Stimulated activated CD8-positive, alpha-beta memory T cell treated with anti-CD3 and anti-CD28 coated beads, Interleukin-15, amount 100 ng/mL, for 4 hours (primary cell): ENCODE data around the gene ZNF692.
"Not testable (repeated sequence)": the region's sequence is repeated elsewhere in the genome, so short reads cannot be mapped to it uniquely, and the experiment has no call there.

Experiments
- DNase-seq, 2 donors: peaks; one replicate each; pipeline ENCODE4 v3.0.0-alpha.2; 2020; ENCODE audit warnings: low read depth in 2 of 2

Gene ZNF692

DNA sequence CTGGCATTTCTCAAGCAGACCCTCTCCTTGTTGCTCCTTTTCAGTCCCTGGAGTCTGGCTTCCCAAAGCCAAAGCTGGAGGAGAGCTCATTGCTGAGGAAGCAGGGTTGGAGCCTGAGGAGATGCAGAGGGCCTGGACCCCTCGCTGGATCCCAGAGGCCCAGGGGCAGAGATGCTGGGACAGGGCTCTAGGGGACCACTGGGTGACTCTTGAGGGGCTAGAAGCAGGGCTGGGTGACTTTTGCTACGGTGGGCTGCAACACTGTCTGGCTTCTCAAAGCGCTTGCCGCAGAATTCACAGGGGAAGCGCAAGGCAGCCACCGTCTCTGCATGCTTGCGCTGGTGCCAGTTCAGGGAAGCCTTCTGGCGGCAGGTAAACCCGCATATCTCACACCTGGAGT lies 8.8 kb downstream of the ZNF692 start:
- no peak for DNase-seq

DNA sequence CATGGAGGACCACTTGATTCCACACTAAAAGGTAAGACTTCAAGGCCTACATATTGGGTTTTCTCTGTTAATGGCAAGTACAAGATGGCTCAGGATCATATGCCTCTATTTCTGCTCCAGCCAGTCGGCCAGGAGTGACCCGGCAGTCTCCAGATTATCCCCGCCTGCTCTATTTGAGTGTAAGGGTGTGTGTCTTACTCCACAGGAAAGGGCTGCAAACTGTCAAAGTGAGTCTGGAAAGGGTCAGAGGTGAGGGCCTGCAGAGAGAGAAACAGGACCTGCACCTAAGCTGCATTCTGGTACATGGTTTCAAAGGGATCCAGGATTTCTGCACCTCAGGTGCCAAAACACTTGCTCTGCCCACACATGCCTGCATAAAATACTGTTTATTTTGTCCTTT lies 9.2 kb downstream of the ZNF692 start:
- no peak for DNase-seq

- DNase-seq, result no peak
Observed at GRCh38 chr1:248849152-248849551, 9.7 kb downstream of the ZNF692 start.

GRCh38 chr1:248848602-248849001 lies 10.3 kb downstream of the ZNF692 start:
- no peak for DNase-seq

- no peak for DNase-seq
Observed at GRCh38 chr1:248847956-248848561, 10.8 kb downstream of the ZNF692 start.

DNA sequence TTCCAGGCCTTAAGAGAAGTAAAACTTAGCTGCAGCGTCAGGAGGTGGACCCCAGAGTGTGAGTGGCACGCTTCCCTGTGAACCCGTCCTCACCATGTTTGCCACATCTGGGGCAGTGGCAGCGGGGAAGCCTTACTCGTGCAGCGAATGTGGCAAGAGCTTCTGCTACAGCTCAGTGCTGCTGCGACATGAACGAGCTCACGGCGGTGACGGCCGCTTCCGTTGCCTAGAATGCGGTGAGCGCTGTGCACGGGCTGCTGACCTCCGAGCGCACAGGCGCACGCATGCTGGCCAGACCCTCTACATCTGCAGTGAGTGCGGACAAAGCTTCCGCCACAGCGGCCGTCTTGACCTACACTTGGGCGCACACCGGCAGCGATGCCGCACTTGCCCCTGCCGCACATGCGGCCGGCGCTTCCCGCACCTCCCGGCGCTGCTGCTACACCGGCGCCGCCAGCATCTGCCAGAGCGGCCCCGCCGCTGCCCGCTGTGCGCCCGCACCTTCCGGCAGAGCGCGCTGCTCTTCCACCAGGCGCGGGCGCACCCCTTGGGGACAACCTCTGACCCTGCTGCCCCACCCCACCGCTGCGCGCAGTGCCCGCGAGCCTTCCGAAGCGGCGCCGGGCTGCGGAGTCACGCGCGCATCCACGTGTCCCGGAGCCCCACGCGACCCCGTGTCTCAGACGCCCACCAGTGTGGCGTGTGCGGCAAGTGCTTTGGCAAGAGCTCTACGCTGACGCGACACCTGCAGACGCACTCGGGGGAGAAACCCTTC lies 11.5 kb downstream of the ZNF692 start:
- no peak for DNase-seq

DNA sequence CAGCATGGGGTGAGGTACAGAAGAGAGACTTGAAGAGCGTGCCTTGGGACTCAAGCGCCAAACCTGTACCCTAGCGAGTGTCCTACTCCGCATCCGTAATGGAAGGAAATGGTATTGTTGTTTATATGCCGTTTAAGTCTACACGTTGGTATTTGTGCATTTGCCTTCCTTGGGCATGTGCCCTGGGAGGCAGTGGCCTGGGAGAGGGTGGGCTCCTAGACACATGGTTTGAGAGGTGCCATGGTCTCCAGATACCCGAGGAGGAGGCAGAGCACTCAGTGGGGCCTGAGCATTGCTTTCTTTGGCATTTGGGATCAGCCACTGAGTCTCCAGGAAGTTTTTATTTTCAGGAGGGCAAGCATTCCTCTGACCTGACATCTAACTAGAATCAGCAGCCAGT lies 14.4 kb downstream of the ZNF692 start:
- DNase-seq, result no peak

- no peak for DNase-seq
Observed at GRCh38 chr1:248843687-248844086, 15.2 kb downstream of the ZNF692 start.

DNA sequence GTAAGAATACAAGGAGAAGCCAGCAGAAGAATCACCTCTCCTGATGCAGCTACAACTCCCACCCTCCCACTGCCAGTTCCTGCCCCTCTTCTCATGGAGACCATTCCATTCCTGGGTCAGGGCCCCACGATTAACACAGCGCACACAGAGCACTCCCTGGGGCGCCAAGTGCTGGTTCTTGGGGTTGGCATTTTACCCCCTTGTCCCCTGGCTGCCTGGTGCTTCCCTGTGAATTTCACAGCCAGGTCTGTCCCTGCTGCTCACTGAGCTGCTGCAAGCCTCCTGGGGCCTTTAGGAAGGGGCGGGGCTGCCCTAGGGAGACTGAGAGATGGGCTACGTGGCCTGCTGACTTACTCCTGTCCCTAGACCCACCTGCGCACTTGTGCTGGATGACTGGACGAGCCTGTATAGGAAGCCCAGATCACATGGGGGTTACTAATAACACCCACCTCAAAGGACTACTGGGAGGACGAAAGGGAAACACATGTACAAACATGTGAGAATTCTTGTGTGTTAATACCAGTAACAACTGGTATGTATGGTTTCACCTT lies 16.0 kb downstream of the ZNF692 start:
- DNase-seq, result no peak

DNA sequence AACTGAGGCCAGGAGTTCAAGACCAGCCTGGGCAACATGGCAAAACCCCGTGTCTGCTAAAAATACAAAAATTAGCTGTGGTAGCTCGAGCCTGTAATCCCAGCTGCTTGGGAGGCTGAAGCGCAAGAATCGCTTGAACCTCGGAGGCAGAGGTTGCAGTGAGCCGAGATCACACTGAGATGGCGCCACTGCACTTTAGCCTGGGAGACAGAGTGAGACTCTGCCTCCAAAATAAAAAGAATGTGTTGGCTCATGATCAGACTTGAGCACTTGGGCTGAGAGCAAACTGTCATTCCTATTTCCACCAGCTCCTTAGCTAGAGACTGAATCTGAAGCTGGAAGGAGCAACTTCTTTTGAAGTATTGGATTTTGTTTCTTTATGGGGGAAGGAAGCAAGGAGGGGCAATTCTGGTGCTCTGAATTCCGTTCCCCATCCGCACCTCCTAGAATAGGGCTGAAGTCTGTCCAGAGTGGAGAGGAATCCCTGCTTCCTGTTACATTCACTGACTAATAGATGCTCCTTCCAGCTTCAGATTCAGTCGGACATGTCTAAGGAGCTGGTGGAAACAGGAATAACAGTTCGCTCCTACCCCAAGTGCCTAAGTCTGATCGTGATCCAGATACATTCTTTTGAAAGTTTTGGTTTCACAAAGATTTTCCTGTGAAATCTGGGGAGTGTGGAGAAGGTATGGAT lies 17.0 kb downstream of the ZNF692 start:
- DNase-seq, result no peak

DNA sequence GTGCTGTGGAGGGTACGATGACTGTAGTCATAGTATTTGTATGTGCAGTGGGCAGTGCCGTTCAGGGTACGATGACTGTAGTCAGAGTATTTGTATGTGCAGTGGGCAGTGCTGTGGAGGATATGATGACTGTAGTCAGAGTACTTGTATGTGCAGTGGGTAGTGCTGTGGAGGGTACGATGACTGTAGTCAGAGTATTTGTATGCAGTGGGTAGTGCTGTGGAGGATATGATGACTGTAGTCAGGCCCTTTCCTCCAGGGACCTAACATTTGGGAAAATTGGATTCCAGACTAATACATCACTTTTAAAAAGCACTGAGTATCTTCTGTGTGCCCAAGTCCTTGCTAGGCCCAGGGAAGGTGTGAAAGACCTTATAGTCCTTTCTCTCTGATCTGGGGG lies 17.9 kb downstream of the ZNF692 start:
- DNase-seq, result no peak

DNA sequence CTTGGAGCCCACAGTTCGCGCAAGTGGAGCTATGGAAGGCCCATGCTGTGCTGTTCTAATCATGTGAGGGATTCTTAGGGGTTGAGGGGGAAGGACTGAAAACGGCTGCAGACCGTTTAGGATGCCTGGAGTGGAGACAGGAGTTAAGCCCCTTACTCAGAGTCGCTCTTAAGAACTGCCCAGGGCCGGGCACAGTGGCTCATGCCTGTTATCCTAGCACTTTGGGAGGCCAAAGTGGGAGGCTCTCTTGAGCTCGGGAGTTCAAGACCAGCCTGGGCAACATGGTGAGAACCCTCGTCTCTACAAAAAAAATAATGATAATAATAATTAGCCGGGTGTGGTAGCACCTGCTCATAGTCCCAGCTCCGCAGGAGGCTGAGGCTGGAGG lies 19.7 kb downstream of the ZNF692 start:
- no peak for DNase-seq

DNA sequence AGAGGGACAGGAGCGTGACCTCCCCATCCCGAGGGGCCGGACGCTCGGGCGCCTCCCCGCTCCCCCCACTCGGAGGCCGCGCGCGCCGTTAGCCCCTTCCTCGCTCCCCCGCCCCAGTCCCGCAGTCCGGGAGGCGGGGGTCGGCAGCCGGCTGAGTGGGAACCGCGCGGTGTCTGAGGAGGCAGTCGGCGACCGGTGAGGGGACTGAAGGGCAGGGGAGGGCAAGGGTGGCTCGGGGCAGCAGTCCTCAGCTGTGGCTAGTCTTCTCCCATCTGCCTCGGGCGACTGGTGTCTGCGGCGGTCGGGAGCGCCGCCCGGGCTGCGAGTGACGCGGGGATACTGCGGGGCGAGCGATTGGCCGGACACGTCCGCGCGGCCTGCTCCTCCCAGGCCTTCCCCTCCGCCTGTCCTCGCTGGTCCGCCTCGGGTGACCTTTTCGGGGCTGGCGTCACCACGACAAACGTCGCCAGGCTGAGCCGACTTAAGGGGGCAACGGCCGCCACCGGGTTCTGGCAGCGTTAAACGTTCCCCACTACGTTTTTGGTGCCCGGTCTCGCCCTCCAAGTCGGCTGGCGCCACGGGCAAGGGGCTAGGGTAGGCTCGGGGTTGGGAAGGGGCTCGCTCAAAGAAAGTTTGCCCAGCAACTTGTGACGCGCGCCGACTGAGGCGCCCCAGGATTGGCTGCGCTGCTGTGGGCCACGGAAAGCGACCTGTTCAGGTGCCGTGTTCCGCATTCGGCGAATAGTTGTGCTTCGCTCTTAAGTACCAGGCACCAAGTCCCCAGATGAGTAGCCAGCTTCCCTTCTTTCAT lies 20.3 kb downstream of the ZNF692 start:
- DNase-seq, result peak; percentile 72 to 73

GRCh38 chr1:248837781-248838356 lies 21.0 kb downstream of the ZNF692 start, which contains the start of gene ZNF672:
Gene ZNF672 (plus strand): TSS chr1:248838224. CDS start chr1:248847275, 9,051 bp downstream.
- DNase-seq, result peak; percentile 84 to 87

DNA sequence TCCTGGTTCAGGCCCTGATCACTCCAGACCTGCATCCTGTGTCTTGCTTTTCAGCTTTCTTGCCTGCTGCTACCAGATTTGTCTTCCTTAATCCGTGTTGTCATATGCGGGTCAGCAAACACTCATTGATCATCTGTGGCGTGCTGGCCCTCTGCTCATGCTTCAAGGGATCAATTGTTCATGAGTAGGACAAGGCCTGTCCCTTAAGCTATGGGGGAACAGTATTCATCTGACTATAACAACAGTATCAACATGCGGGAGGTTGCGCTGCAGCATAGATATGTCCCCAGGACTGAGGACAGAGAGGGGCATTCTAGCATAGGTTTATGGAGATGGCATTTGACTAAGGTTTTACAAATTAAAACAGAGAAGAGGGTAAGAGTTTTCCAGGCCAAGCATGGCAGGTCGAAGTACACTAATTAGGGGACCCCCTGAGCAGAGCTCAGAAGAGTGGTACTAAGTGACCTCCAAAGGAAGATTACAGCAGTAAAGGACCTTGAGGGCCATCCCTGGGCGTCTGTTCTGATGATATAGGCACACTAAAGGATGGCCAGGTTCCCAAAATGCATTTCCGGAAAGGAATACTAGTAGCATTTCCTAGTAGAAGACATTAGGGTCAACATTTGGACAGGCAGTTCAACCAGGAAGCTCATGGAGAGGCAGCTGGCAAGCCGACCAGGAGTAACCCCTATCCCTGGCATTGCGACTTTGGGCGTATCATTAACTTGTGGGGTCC lies 21.7 kb downstream of the ZNF692 start:
- no peak for DNase-seq

- no peak for DNase-seq
Observed at GRCh38 chr1:248834343-248834940, 24.4 kb downstream of the ZNF692 start.

DNA sequence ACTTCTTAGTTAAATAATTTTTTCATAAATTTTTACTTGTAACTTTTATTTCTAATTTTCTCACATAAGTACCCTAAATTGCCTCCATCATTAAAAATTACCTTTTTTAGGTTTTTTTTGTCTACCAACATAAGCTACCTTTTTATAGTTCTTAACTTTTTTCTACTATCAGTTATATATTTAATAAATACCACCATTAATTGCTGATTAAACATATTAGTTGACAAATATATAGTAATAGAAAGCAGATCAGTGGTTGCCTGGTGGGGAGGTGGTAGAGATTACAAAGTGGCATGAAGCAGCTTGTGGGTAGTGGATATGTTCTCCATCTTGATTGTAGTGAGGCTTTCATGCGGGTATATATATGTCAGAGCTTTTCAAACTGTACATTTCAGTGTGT lies 27.0 kb downstream of the ZNF692 start:
- no peak for DNase-seq

GRCh38 chr1:248830718-248831017 lies 28.2 kb downstream of the ZNF692 start:
- DNase-seq, result not testable (repeated sequence)

GRCh38 chr1:248828845-248829244 lies 30.0 kb downstream of the ZNF692 start:
- DNase-seq, result no peak
